WTC11 (cell line): ENCODE measurements around the gene WNT7A. TPM values are rescaled to one million over a fixed set of nuclear protein-coding genes. Genes with fewer than 3 reads are reported as not detected.

Experiments
- ATAC-seq: fragments of 200-7000 bp; cut with Tn5 transposase; 2 replicates; pipeline ENCODE4 v1.10.0; 2021; ENCODE audit warnings: mild to moderate bottlenecking, moderate library complexity
- CTCF ChIA-PET: fragments of 300-600 bp; sonication (Branson Sonifier 250); formaldehyde crosslinking; loops from one replicate; lab custom pipeline; 2021; ENCODE audit warnings: antibody characterized with exemption; lab: Charles Lee
- POLR2A ChIA-PET: fragments of 350-600 bp; sonication (Branson Sonifier 250); formaldehyde crosslinking; loops from one replicate; lab custom pipeline; 2021; ENCODE audit warnings: antibody characterized with exemption; lab: Charles Lee
- DNase-seq: peaks from one replicate; pipeline ENCODE4 v3.0.0; 2021; ENCODE audit warnings: low spot score
- H3K27ac Mint-ChIP-seq: 2 replicates; pipeline ENCODE4 v1.8.0; 2021; ENCODE audit warnings: mixed read lengths
- H3K27me3 Mint-ChIP-seq: 2 replicates; pipeline ENCODE4 v1.8.0; 2021; ENCODE audit warnings: low read depth, mild to moderate bottlenecking, moderate library complexity, mixed read lengths
- H3K36me3 Mint-ChIP-seq: 2 replicates; pipeline ENCODE4 v1.8.0; 2021; ENCODE audit warnings: mixed read lengths
- H3K4me1 Mint-ChIP-seq: 2 replicates; pipeline ENCODE4 v1.8.0; 2022; ENCODE audit warnings: mixed read lengths
- H3K4me3 Mint-ChIP-seq: 2 replicates; pipeline ENCODE4 v1.8.0; 2021; ENCODE audit warnings: mild to moderate bottlenecking, moderate library complexity, mixed read lengths
- H3K9me3 Mint-ChIP-seq: 2 replicates; pipeline ENCODE4 v1.8.0; 2021; ENCODE audit warnings: mixed read lengths
- AR ChIP-seq: fragments of 250-450 bp; sonication (Bioruptor Pico); IDR thresholded peaks from 2 replicates; pipeline ENCODE4 v1.9.0; 2021; ENCODE audit warnings: mild to moderate bottlenecking
- ATF1 ChIP-seq: sonication (generic); formaldehyde crosslinking; IDR thresholded peaks from 2 replicates; pipeline ENCODE4 v1.8.1; 2023; ENCODE audit warnings: mild to moderate bottlenecking, moderate library complexity, missing genetic modification reagents
- CTCF ChIP-seq: fragments of 200-600 bp; IDR thresholded peaks from 2 replicates; pipeline ENCODE4 v1.8.0; 2022; ENCODE audit warnings: antibody characterized with exemption
- E2F1 ChIP-seq: sonication (generic); formaldehyde crosslinking; IDR thresholded peaks from 2 replicates; pipeline ENCODE4 v1.8.0; 2022; ENCODE audit warnings: mild to moderate bottlenecking, missing genetic modification reagents
- FOXJ3 ChIP-seq: sonication (generic); formaldehyde crosslinking; IDR thresholded peaks from 2 replicates; pipeline ENCODE4 v1.9.0; 2021; ENCODE audit warnings: missing genetic modification reagents, mild to moderate bottlenecking, borderline replicate concordance
- IRF2 ChIP-seq: sonication (generic); formaldehyde crosslinking; IDR thresholded peaks from 2 replicates; pipeline ENCODE4 v1.8.0; 2022; ENCODE audit warnings: low read depth, missing genetic modification reagents, borderline replicate concordance
- MAX ChIP-seq: sonication (generic); formaldehyde crosslinking; IDR thresholded peaks from 2 replicates; pipeline ENCODE4 v1.8.0; 2022; ENCODE audit warnings: mild to moderate bottlenecking, missing genetic modification reagents
- NR2C2 ChIP-seq: sonication (generic); formaldehyde crosslinking; IDR thresholded peaks from 2 replicates; pipeline ENCODE4 v1.8.0; 2022; ENCODE audit warnings: mild to moderate bottlenecking, missing genetic modification reagents
- NR3C1 ChIP-seq: sonication (generic); formaldehyde crosslinking; conservative IDR thresholded peaks from 2 replicates; pipeline ENCODE4 v1.8.1; 2023; ENCODE audit warnings: low read depth, mild to moderate bottlenecking, missing genetic modification reagents
- USF2 ChIP-seq: sonication (generic); formaldehyde crosslinking; IDR thresholded peaks from 2 replicates; pipeline ENCODE4 v1.8.1; 2023; ENCODE audit warnings: mild to moderate bottlenecking, missing genetic modification reagents, moderate library complexity
- ZNF121 ChIP-seq: sonication (generic); formaldehyde crosslinking; IDR thresholded peaks from 2 replicates; pipeline ENCODE4 v1.8.0; 2023; ENCODE audit warnings: missing genetic modification reagents
- ZNF219 ChIP-seq: sonication (generic); formaldehyde crosslinking; IDR thresholded peaks from 2 replicates; pipeline ENCODE4 v1.8.0; 2023; ENCODE audit warnings: missing genetic modification reagents, mild to moderate bottlenecking, borderline replicate concordance
- ZNF263 ChIP-seq: sonication (generic); formaldehyde crosslinking; IDR thresholded peaks from 2 replicates; pipeline ENCODE4 v1.8.1; 2022; ENCODE audit warnings: low read depth, mild to moderate bottlenecking, moderate library complexity, missing genetic modification reagents
- ZNF281 ChIP-seq: sonication (generic); formaldehyde crosslinking; IDR thresholded peaks from 2 replicates; pipeline ENCODE4 v1.8.0; 2023; ENCODE audit warnings: mild to moderate bottlenecking, missing genetic modification reagents
- ZNF532 ChIP-seq: fragments of 250-450 bp; sonication (Bioruptor Pico); IDR thresholded peaks from 2 replicates; pipeline ENCODE4 v1.9.0; 2021; ENCODE audit warnings: mild to moderate bottlenecking, borderline replicate concordance
- ZSCAN18 ChIP-seq: fragments of 250-450 bp; sonication (Bioruptor Pico); IDR thresholded peaks from 2 replicates; pipeline ENCODE4 v2.1.2; 2022; ENCODE audit warnings: mild to moderate bottlenecking, moderate library complexity
- total RNA-seq: library from RNA; stranded (reverse); gene quantifications from 3 replicates; pipeline ENCODE4 v1.2.3, GENCODE V29; 2021

The WNT7A gene
- total RNA-seq, 1 experiment from 2014 or later, result 0.04 TPM

- TF ChIP-seq USF2 (CRISPR knock-in tag) (no peak), E2F1 (CRISPR knock-in tag) (no peak), ZNF219 (CRISPR knock-in tag) (no peak)
Measured at GRCh38 chr3:13790376-13791197, 89.3 kb downstream of the WNT7A start (continued).

GRCh38 chr3:13788522-13789424, 91.1 kb downstream of the WNT7A start:
- Mint-ChIP-seq H3K4me1 (peaks cover 17% of the 10 kb centered on the region), H3K27me3 (no peaks in the 10 kb centered on the region), H3K9me3 (no peaks in the 10 kb centered on the region), H3K36me3 (no peaks in the 10 kb centered on the region), H3K4me3 (no peak overlapping the region), H3K27ac (no peak overlapping the region)
- ChIA-PET POLR2A (no interaction called here), CTCF (no interaction called here)
- DNase-seq, result no peak
- no peak for ATAC-seq
- TF ChIP-seq NR3C1 (CRISPR knock-in tag) (no peak), AR (CRISPR knock-in tag) (no peak), ZNF532 (CRISPR knock-in tag) (no peak), IRF2 (no peak), ZNF121 (CRISPR knock-in tag) (no peak), ZSCAN18 (CRISPR knock-in tag) (no peak), MAX (CRISPR knock-in tag) (no peak), NR2C2 (no peak), ZNF219 (CRISPR knock-in tag) (no peak), CTCF (no peak), ZNF281 (CRISPR knock-in tag) (no peak), ZNF263 (CRISPR knock-in tag) (no peak), ATF1 (CRISPR knock-in tag) (no peak), FOXJ3 (CRISPR knock-in tag) (no peak)
